NCI-H460 (cell line): ENCODE measurements around the gene CTBP2. TPM values are rescaled to one million over a fixed set of nuclear protein-coding genes. Genes with fewer than 3 reads are reported as not detected.
A peak's percentile ranks its signal among the peaks of the same experiment; 100 is the strongest.
"Not testable (repeated sequence)": the region's sequence is repeated elsewhere in the genome, so short reads cannot be mapped to it uniquely, and the experiment has no call there.

Experiments used
- DNase-seq: peaks from one replicate; pipeline ENCODE4 v3.0.0-alpha.2; 2016; ENCODE audit warnings: low read depth; ENCODE audit errors: extremely low read depth
- total RNA-seq: library from RNA; depleted of rRNA; stranded (reverse); fragments of >200 nt; shearing (Covaris generic); gene quantifications from 2 replicates; pipeline ENCODE4 v1.2.3, GENCODE V29; 2014

Gene CTBP2
- total RNA-seq, 1 experiment from 2014 or later: 75.1 TPM

DNA sequence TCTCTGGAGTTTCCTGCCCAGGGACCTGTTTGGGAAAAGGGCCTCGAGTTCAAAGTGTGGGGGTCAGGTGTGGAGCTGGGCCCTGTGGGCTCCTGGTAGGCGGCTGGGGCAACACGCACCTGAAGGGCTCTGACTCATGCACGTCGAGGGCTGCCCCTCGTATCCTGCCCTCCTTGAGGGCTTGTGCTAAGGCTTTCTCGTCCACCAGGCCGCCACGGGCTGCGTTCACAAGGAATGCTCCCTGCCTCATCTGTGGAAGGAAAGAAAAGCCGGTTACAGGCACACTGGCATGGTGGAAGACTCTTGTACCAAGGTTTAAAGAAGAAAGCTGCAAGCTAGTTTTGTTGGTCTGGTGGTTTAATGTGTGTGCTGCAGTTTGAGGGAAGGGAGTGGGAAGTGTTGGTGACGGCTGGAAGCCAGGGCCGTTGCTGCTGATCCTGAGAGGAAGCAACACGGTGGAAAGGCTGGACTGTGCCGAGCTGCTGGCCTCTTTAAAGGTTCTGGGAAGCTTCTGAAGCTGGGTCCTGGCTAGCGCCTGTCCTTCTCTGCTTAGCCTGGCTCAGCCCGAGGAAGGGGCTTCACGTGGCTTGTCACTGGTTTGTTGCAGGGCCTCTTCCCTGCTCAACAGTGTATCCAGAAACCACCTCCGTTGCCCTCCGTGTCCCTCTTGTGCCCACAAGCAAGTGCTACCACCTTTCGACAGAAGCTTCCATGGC, 166.5 kb downstream of the CTBP2 start:
- no peak for DNase-seq

- DNase-seq: no peak
Observed at GRCh38 chr10:124993345-124993708, 167.0 kb downstream of the CTBP2 start.

DNA sequence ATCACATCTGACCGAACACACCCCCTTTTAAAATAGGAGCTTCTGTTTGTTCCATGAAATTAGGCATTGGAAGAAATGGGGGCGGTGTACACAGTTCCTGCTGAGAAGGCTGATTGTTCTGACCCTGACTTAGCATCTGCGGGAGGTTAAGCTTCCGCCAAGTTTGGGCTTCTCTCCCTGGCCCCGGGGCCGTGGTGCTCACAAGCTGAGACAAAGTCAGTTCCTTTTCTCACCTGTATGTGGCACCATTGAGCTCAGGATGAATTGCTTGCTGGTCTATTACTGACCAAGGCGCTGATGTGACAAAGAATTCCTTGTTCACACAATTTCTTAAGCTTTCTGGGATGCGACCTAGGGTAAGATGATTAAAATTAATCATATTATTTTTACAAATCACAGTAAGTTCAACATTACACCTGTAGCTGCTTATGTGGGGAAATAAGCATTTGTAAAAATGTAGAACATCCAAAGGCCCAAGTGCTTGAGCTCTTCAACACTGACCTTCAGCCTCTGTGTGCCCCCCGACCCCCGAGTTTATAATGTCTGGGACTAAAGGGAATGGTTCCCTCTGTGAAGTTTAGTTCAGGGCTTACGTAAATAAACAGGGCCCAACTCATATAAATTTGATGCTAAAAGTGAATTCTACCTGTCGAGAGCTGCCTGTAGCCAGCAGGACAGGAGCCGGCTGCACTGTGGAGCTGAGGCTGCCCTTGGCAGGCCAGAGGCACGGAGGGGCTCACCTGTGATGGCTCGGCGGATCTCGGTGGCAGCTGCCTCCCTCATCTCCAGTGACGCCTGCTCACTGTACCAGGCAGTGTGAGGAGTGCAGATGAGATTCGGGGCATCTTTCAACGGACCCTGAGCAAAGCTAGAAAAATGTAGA, 167.7 kb downstream of the CTBP2 start:
- DNase-seq: peak; percentile 67

DNA sequence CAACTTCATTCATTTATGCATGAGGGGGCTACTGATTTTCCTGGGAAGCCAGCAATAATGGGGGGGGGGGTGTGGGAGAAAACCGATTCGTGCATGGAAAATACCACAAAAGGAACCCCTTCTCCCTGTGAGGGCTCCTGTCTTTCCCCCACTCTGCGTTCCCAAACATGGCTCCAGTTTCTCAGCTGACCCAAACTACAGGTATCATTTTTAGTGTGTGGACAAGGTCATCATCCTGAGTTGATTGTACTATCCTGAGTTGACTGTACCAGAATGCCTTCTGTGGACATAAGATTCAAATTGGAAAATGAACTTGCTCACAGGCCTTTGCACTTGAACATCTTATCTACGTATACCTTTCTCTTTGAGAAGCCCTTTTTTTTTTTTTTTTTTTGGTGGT, 168.5 kb downstream of the CTBP2 start:
- DNase-seq: no peak

GRCh38 chr10:124990671-124991625, 169.4 kb downstream of the CTBP2 start:
- no peak for DNase-seq

GRCh38 chr10:124989526-124989925, 170.8 kb downstream of the CTBP2 start:
- DNase-seq: no peak

DNA sequence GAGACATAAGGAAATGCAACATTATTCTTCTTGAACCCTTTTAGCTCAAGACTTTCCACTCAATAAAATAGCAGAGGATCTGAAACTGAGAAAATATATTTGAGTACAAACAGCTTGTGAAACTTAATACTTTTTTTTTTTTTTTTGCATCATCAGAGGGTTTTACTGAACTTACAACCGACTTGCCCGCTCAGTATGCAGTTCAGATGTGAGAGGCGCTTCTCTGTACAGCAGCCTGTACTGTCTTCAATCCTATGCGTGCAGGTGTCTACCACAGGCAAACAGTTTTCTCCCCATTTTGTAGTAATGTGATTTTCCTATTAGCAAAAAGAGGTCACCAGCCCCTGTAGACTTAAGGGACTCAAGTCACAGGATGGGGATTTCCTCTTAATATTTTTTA, 171.6 kb downstream of the CTBP2 start:
- not testable (repeated sequence) for DNase-seq

DNA sequence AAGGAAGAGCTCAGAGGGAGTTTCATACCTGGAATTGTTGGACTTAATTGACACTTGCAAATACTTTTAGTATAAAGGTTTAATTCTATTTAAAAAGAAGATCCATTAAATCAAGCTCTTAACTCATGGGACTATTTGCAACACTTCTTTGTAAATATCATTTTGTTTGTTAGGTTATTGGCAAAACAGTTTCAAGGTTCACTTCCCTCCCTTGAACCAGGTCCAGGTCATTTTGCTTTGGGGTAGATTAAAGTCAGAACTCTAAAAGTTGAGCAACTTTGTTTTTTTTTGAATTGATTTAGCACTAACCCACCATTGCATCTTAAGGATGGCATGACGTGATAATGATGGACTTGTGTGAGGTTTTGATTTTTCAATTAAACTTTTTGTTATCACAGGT, 172.6 kb downstream of the CTBP2 start:
- no peak for DNase-seq

DNA sequence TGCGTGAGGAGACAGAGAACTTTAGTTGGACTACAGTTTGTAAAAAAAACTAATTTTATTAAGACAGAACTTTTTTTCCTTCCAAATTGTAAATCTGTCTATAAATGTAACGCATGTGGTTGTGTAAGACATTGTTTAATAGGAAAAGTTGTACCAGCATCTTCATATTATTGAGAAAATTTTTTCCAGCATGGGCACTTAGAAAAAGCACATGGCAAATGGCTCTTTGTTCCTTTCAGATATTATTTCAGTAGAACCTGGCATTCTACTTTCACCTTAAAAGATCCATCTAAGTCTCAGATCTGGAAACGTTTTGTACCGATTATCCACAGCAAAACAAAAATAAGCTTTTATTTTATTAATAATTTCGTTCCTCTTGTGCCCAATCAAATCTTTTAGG, 175.2 kb downstream of the CTBP2 start:
- no peak for DNase-seq

- no peak for DNase-seq
Observed at GRCh38 chr10:124984376-124984775, 176.0 kb downstream of the CTBP2 start.

- no peak for DNase-seq
Observed at GRCh38 chr10:124983321-124983720, 177.0 kb downstream of the CTBP2 start.

DNA sequence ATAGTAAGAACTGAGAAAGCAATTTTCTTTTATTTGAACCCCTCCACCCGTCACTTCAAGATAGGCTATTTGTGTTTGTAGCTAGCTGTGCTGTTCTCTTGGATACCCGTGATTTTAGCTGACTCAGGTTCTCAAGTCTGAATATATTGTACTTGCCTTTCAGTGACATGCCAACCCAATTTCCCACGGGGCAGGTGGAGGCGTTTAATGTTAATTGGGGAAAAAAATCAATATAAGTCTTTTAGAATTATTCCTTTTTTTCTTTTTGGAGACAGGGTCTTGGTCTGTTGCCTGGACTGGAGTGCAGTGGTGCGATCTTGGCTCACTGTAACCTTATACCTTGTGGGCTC, 182.0 kb downstream of the CTBP2 start:
- no peak for DNase-seq

DNA sequence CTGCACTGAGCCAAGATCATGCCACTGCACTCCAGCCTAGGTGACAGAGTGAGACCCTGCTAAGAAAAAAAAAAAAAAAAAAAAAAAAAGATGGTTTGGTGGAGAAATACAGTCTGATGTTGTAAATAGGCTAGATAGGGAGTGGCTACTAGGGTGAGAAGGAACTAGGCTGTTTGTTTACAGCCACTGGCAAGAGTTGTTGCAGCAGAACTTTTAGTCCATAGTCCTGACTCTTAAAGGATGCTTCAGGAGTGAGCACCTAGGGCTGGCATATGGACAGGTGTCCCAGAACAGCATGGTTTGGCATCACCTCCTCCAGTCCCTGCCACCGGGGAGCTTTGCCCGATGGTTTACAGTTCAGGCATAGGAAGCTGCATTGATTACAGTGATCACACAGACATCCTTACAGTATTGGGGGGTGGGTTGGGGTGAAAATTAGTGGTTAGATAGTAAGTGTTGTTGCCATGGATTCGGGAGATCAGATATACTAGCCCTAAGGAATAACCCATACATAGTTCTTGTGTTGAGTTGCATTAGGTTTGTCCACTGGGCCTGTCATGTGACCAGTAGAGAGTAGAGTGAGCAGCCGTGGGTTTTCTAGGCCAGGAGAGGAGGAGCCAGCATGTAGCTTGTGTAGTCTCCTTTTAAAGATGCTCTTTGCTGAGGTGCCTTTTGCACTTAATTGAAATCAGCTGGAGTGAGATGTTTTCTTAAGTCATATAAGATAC, 182.6 kb downstream of the CTBP2 start:
- DNase-seq: no peak

DNA sequence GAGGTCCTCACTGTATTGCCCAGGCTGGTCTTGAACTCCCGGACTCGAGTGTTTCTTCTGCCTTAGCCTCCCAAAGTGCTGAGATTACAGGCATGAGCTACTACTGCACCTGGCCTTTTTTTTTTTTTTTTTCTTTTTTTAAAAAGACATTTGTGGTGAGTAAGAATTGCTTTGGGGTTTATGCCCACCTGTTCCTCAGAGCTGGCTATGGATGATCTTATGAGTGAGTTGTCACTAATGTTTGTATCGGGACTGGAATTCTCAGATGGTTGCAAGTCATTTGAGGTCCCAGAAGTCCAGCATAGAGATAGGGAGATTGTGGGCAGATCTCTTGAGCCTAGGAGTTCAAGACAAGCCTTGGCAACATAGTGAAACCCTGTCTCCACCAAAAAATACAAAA, 183.2 kb downstream of the CTBP2 start:
- no peak for DNase-seq

DNA sequence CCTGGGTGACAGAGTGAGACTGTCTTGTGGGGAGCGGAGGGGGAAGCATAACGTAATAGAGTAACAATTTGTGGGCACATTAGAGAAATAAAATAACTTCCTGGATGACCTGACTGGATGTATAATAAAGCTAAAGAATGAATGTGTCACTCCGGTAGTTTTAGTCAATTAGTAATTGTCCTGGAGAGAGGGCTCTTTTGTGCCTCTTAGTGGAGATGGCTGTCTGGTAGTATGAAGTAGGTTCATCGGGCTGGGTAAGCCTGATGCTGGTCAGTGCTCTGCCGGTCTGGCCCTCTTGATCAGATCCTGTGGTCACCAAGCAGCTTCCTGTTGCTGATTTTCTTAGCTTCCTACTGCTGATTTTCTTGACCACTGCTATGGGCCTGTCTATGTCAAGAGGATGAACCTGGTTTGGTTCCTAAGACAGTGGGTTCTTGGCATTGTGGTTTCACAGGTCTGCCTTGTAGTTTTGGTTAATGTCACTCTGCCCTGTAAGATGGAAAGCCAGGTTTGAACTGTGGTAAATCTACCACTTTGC, 184.3 kb downstream of the CTBP2 start:
- no peak for DNase-seq

DNA sequence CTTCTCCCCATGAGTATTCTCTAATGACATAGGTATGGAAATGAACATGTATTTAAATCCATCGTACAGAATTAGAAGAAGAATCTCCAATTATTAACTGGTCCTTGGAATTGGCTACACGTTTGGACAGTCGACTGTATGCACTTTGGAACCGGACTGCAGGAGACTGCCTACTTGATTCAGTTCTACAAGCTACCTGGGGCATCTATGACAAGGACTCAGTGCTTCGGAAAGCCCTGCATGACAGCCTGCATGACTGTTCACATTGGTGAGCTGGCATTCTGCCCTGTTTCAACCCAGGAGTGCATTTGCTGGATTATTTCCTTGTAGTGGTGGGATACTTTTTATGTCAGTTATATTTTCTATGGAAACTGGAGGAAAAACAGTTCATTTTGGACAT, 186.2 kb downstream of the CTBP2 start:
- no peak for DNase-seq

DNA sequence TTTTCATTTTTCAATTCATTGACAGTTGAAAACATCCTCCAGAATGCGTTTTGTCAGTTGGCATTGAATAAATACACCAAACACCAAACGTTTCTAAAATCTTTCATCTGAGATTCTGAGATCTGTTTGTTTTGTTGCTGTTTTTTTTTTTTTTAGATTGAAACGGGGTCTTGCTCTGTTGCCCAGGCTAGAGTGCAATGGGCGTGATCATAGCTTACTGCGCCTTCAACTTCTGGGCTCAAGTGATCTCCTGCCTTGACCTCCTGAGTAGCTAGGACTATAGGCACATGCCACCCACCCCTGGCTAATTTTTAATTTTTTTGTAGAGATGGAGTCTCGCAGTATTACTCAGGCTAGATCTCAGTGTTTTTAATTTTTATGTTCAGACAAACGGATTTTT, 187.7 kb downstream of the CTBP2 start:
- no peak for DNase-seq

- no peak for DNase-seq
Observed at GRCh38 chr10:124971276-124971675, 189.1 kb downstream of the CTBP2 start.

GRCh38 chr10:124967255-124967654, 193.1 kb downstream of the CTBP2 start:
- DNase-seq: no peak

- no peak for DNase-seq
Observed at GRCh38 chr10:124966008-124966407, 194.4 kb downstream of the CTBP2 start.
